ENCODE measurements around the gene REXO5.

DNA sequence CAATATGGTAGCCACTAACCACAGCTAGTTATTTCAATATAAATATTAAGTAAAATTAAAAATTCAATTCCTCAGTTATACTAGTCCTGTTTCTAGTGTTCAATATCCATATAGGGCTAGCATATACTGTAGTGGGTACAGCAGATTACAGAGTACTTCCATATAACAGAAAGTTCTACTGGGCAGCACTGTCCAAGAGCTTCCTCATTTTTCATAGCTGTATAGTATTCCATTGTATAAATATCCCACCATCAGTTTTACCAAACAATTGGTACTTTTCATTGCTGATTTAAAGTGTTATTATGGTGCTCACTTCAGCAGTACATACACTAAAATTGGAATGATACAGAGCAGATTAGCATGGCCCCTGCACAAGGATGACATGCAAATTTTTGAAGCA lies 22.1 kb upstream of the REXO5 start:
- TF ChIP-seq MAX (IDR thresholded peaks at IDR 0.05; ENCODE audit: insufficient read depth, insufficient read length) (no peak), POLR2AphosphoS5 (IDR thresholded peaks at IDR 0.05; ENCODE audit: insufficient read depth, low read depth, low read length) (no peak), EZH2 (IDR thresholded peaks at IDR 0.05; ENCODE audit: borderline replicate concordance, low read depth, low read length, severe bottlenecking) (no peak)
- TF ChIP-seq, protein P1, sequence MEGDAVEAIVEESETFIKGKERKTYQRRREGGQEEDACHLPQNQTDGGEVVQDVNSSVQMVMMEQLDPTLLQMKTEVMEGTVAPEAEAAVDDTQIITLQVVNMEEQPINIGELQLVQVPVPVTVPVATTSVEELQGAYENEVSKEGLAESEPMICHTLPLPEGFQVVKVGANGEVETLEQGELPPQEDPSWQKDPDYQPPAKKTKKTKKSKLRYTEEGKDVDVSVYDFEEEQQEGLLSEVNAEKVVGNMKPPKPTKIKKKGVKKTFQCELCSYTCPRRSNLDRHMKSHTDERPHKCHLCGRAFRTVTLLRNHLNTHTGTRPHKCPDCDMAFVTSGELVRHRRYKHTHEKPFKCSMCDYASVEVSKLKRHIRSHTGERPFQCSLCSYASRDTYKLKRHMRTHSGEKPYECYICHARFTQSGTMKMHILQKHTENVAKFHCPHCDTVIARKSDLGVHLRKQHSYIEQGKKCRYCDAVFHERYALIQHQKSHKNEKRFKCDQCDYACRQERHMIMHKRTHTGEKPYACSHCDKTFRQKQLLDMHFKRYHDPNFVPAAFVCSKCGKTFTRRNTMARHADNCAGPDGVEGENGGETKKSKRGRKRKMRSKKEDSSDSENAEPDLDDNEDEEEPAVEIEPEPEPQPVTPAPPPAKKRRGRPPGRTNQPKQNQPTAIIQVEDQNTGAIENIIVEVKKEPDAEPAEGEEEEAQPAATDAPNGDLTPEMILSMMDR (IDR thresholded peaks at IDR 0.05; ENCODE audit: extremely low read depth in 1 of 2, insufficient read depth in 1 of 2, low read depth in 1 of 2, low read length in 2 of 2) = no peak

Data from endothelial cell of umbilical vein (primary cell).